Measurements from ENCODE around the gene RBM39. TPM values are rescaled to one million over a fixed set of nuclear protein-coding genes. Genes with fewer than 3 reads are reported as not detected.

RBM39 gene
- total and polyA plus RNA-seq, 2 of the 8 experiments (the other 6 are each of a cell fraction or from before 2014, with no cell fraction given): 78.0 to 219 TPM

- Histone ChIP-seq H2BK15ac (ENCODE audit: low read length) (no peak overlapping the region), H3K79me2 (ENCODE audit: control insufficient read depth in 1 of 2, insufficient read depth in 2 of 2, low read length in 2 of 2) (peaks cover 26 to 46% of the 10 kb centered on the region in 2 experiments), H3K56ac (replicated peaks; ENCODE audit: insufficient read length, low read depth, low read length) (peak overlapping the region; percentile 77), H4K8ac (ENCODE audit: extremely low read depth, insufficient read depth, low read length) (peak overlapping the region; percentile 66; the same call in 1 of the 2 replicates), H3K27ac (ENCODE audit: low read depth, low read length) (peak overlapping the region; percentile 84), H2BK12ac (ENCODE audit: low read depth, low read length) (no peak overlapping the region), H2AK5ac (ENCODE audit: low read depth, low read length) (no peak overlapping the region; the same call in 1 of the 2 replicates), H4K20me1 (replicated peaks in 1 of 2; ENCODE audit: control insufficient read depth in 1 of 2, insufficient read depth in 2 of 2, low read length in 2 of 2) (peaks cover 10 to 14% of the 10 kb centered on the region in 2 experiments), H3K27me3 (replicated peaks in 1 of 4; ENCODE audit: control insufficient read depth in 3 of 4, extremely low read depth in 1 of 4, insufficient read depth in 3 of 4, low read length in 3 of 4) (no peaks in the 10 kb centered on the region), H3K23ac (ENCODE audit: insufficient read length) (no peak overlapping the region), H3K14ac (ENCODE audit: insufficient read length) (no peak overlapping the region), H3K79me1 (ENCODE audit: low read depth, low read length) (no peaks in the 10 kb centered on the region), H2BK20ac (ENCODE audit: low read length) (no peak overlapping the region), H4K5ac (ENCODE audit: insufficient read length, low read depth, low read length) (peak overlapping the region; percentile 77), H2AFZ (ENCODE audit: low read length) (no peak overlapping the region), H2BK120ac (replicated peaks; ENCODE audit: low read depth, low read length) (no peak overlapping the region), H3K23me2 (ENCODE audit: low read depth, low read length) (0 out of 2 replicates have a peak, but pooled peaks cover 4% of the 10 kb centered on the region), H3K4me1 (replicated peaks in 1 of 4; ENCODE audit: control insufficient read depth in 3 of 4, insufficient read depth in 4 of 4, low read length in 3 of 4) (peaks cover 0 to 4% (median 4%) of the 10 kb centered on the region in 4 experiments; a peak in 3 of 7 replicates), H3K4me3 (ENCODE audit: extremely low read depth in 1 of 4, insufficient read depth in 2 of 4, low read depth in 3 of 4, low read length in 4 of 4) (peak overlapping the region; percentile 56 to 83 (median 74)), H3K9ac (replicated peaks in 1 of 4; ENCODE audit: extremely low read depth in 1 of 4, low read depth in 3 of 4, low read length in 3 of 4) (peak overlapping the region; percentile 83 to 98 (median 88)), H3K4ac (replicated peaks; ENCODE audit: insufficient read length, low read depth, low read length) (no peak overlapping the region), H3K36me3 (ENCODE audit: control insufficient read depth in 2 of 4, insufficient read depth in 4 of 4, low read length in 3 of 4) (peaks cover 11 to 29% (median 25%) of the 10 kb centered on the region in 4 experiments), H2BK5ac (ENCODE audit: low read depth, low read length) (peak overlapping the region; percentile 68), H3K4me2 (ENCODE audit: insufficient read depth in 1 of 2, low read depth in 2 of 2, low read length in 2 of 2) (peak overlapping the region; percentile 67 to 68), H4K91ac (replicated peaks; ENCODE audit: insufficient read length, low read length) (peak overlapping the region; percentile 1), H3K18ac (ENCODE audit: extremely low read depth, low read length) (peak overlapping the region; percentile 84; the same call in 1 of the 2 replicates), H3K9me3 (ENCODE audit: insufficient read depth in 2 of 2, low read depth in 1 of 2, low read length in 1 of 2) (no peaks in the 10 kb centered on the region)
- peak; percentile 8 for TF ChIP-seq TAF7 (optimal IDR thresholded peaks at IDR 0.05; ENCODE audit: borderline replicate concordance, low read depth, low read length)
- no peak for TF ChIP-seq CTCF (IDR thresholded peaks at IDR 0.05; ENCODE audit: control extremely low read depth in 1 of 3, insufficient read depth in 1 of 3, low read depth in 1 of 3, low read length in 3 of 3)
- peak; percentile 85 for TF ChIP-seq CHD1 (IDR thresholded peaks at IDR 0.05; ENCODE audit: low read depth, low read length)
- TF ChIP-seq PHF8 (conservative IDR thresholded peaks at IDR 0.05; ENCODE audit: low read depth, low read length): peak; percentile 46; the same call in 1 of the 2 replicates
- POLR2A ChIA-PET (ENCODE audit: partially characterized antibody): interaction anchor here (0.5 to 45.3 kb wide), 77 partner anchors 12 to 750 kb away, joined by 3 to 2341 read pairs (median 4); partner anchors contain the start of genes C20orf173, CEP250, CPNE1 and ERGIC3
- DNase-seq (ENCODE audit: low read depth in 1 of 2, low spot score in 2 of 2) (no peak), FAIRE-seq (no peak)
- 4% methylated on average over 8 of the region's 8 CpGs; no CpG with 5 or more reads in 1 of the 2 experiments for WGBS, 2 experiments (ENCODE audit: extremely low coverage in 1 of 2, insufficient coverage in 1 of 2, insufficient read length in 1 of 2, insufficient replicate concordance in 2 of 2, low coverage in 1 of 2, low lambda C conversion rate in 2 of 2, missing lambda C conversion rate in 1 of 2)
- CTCF ChIA-PET (ENCODE audit: partially characterized antibody): interaction anchor here (0.8 to 2.5 kb wide), 17 partner anchors 16 to 211 kb away, joined by 3 to 8 read pairs (median 4); partner anchors contain the start of genes NFS1, ROMO1 and SCAND1
These were observed 872 bp upstream of the RBM39 start for GRCh38 chr20:35742741-35743523.
